ENCODE measurements around the gene EXOG. TPM values are rescaled to one million over a fixed set of nuclear protein-coding genes. Genes with fewer than 3 reads are reported as not detected.

Gene EXOG
- total and polyA plus RNA-seq, 2 donors (not counting 1 experiment from before 2014, with no cell fraction given), result 8.8 to 36.8 TPM

DNA sequence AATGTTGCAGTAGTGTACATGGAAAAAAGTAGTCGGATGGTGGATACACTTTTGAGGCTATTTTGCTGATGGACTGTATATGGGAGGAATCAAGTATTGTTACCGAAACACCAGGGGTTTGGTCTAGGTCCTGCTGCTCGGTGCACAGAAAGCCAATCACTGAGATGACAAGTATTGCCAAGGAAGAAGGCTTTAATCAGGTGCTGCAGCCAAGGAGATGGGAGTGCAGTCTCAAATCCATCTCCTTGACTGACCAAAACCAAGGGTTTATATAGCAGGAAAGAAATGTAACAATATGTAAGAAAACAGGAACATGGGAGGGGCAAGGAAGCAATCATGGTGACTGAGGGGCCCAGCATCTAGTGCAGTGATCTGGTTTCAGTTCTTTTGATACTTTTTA is 45.3 kb upstream of the EXOG start:
- Histone ChIP-seq H3K4me2 (replicated peaks; ENCODE audit: low read depth, low read length, poor library complexity, severe bottlenecking) (no peak overlapping the region), H4K20me1 (ENCODE audit: control insufficient read depth, insufficient read depth, low read length, poor library complexity, severe bottlenecking) (no peaks in the 10 kb centered on the region), H3K79me2 (ENCODE audit: control insufficient read depth, insufficient read depth, low read length) (no peaks in the 10 kb centered on the region), H2AFZ (ENCODE audit: insufficient read depth, low read depth, low read length, poor library complexity, severe bottlenecking) (no peak overlapping the region), H3K27ac (ENCODE audit: low read length in 2 of 2) (no peak overlapping the region), H3K27me3 (replicated peaks in 1 of 4; ENCODE audit: control extremely low read depth in 1 of 4, control insufficient read depth in 3 of 4, insufficient read depth in 4 of 4, low read length in 3 of 4) (peaks cover 0 to 31% (median 8%) of the 10 kb centered on the region in 4 experiments), H3K9ac (ENCODE audit: low read length) (no peak overlapping the region), H3K36me3 (replicated peaks in 1 of 2; ENCODE audit: control extremely low read depth in 1 of 2, control insufficient read depth in 1 of 2, extremely low read depth in 1 of 2, insufficient read depth in 2 of 2, low read length in 1 of 2) (no peaks in the 10 kb centered on the region), H3K4me3 (ENCODE audit: control extremely low read depth in 1 of 5, extremely low read depth in 1 of 5, insufficient read depth in 1 of 5, low read depth in 2 of 5, low read length in 4 of 5) (no peak overlapping the region), H3K4me1 (ENCODE audit: control insufficient read depth in 2 of 2, insufficient read depth in 2 of 2, low read length in 2 of 2) (peaks cover 13 to 21% of the 10 kb centered on the region in 2 donors), H3K9me3 (ENCODE audit: control extremely low read depth in 1 of 3, control insufficient read depth in 2 of 3, insufficient read depth in 1 of 3, low read length in 2 of 3) (peaks cover 0 to 11% (median 0%) of the 10 kb centered on the region in 3 donors)
- Mint-ChIP-seq H3K4me1 (peaks cover 15% of the 10 kb centered on the region), H3K27me3 (peaks cover 40% of the 10 kb centered on the region), H3K4me3 (no peak overlapping the region), H3K9me3 (ENCODE audit: insufficient read depth) (no peaks in the 10 kb centered on the region), H3K27ac (no peak overlapping the region)
- ChIA-PET POLR2A (no interaction called here), CTCF (no interaction called here)
- WGBS (ENCODE audit: insufficient coverage), result 100% methylated on average over 3 of the region's 3 CpGs
- ATAC-seq (ENCODE audit: low read depth), result no peak
- intact Hi-C loops (cut with micrococcal nuclease), result loop anchor here (10.0 kb wide), 1 partner anchor 106 kb away; the partner anchor contains the start of gene XYLB
- TF ChIP-seq, protein P1, sequence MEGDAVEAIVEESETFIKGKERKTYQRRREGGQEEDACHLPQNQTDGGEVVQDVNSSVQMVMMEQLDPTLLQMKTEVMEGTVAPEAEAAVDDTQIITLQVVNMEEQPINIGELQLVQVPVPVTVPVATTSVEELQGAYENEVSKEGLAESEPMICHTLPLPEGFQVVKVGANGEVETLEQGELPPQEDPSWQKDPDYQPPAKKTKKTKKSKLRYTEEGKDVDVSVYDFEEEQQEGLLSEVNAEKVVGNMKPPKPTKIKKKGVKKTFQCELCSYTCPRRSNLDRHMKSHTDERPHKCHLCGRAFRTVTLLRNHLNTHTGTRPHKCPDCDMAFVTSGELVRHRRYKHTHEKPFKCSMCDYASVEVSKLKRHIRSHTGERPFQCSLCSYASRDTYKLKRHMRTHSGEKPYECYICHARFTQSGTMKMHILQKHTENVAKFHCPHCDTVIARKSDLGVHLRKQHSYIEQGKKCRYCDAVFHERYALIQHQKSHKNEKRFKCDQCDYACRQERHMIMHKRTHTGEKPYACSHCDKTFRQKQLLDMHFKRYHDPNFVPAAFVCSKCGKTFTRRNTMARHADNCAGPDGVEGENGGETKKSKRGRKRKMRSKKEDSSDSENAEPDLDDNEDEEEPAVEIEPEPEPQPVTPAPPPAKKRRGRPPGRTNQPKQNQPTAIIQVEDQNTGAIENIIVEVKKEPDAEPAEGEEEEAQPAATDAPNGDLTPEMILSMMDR (IDR thresholded peaks at IDR 0.05), result no peak
- no peak for TF ChIP-seq EZH2 (IDR thresholded peaks at IDR 0.05; ENCODE audit: borderline replicate concordance, insufficient read depth, low read depth, low read length, poor library complexity, severe bottlenecking)
- DNase-seq, result no peak

DNA sequence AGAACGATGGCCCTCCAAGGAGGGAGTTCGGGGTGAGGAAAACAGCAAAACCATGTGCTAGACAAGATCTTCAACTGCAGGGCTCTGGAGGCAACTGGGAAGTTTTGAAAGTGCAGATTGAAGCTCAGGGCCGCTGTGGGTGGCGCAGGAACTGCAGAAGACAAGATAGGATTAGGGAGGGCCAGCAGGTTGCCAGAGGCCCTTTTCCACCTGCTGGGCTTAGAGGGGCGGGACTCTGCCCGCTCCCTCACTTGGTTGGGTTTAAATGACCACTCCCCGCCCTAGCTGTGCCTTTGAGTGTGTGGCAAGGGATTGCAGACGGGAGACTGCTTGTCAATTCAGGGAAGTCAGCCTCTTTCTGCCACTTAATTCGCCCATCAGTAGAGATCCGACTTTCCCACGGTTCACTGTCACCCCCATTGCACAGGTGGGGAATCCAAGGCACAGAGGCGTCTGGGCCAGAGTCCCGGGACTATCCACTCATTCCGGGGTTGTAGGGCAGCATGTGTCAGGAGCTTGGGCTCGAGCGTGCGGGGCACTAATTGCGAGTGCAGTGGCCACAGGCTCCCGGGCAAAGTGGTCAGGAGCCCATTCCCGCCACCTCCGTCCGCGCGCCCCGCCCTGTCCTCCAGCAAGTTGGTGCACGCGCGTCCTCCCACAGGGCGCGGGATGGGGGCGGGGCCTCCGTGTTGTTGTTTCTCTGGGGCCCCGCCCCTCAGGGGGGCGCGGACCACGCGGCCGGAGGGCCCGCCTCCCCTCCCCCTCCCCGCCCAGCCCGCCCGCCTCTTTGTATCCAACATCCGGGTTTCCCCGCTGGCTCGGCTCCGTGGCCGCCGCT is 42.8 kb upstream of the EXOG start, which contains the start of gene ACVR2B:
Gene ACVR2B, plus strand, starts transcription at position 816 of the 838 bp plus-strand sequence. CDS start 433 bp downstream, outside the sequence.
- 13% methylated on average over 31 of the region's 48 CpGs for WGBS (ENCODE audit: insufficient coverage)
- H4K20me1 ChIP-seq (ENCODE audit: control insufficient read depth, insufficient read depth, low read length, poor library complexity, severe bottlenecking), result no peaks in the 10 kb centered on the region
- peak; percentile 51 for DNase-seq
- peak within 1 kb of the TSS; percentile 66 for H3K9ac ChIP-seq (ENCODE audit: low read length)
- peaks cover 0 to 33% (median 8%) of the 10 kb centered on the region in 4 experiments for H3K27me3 ChIP-seq (replicated peaks in 1 of 4; ENCODE audit: control extremely low read depth in 1 of 4, control insufficient read depth in 3 of 4, insufficient read depth in 4 of 4, low read length in 3 of 4)
- ChIA-PET POLR2A (no interaction called here), CTCF (no interaction called here)
- TF ChIP-seq, protein P1 (IDR thresholded peaks at IDR 0.05), result no peak
- TF ChIP-seq EZH2 (IDR thresholded peaks at IDR 0.05; ENCODE audit: borderline replicate concordance, insufficient read depth, low read depth, low read length, poor library complexity, severe bottlenecking), result no peak
- H2AFZ ChIP-seq (ENCODE audit: insufficient read depth, low read depth, low read length, poor library complexity, severe bottlenecking), result peak within 1 kb of the TSS; percentile 71
- H3K79me2 ChIP-seq (ENCODE audit: control insufficient read depth, insufficient read depth, low read length), result no peaks in the 10 kb centered on the region
- no peaks in the 10 kb centered on the region for H3K36me3 ChIP-seq (replicated peaks in 1 of 2; ENCODE audit: control extremely low read depth in 1 of 2, control insufficient read depth in 1 of 2, extremely low read depth in 1 of 2, insufficient read depth in 2 of 2, low read length in 1 of 2)
- Mint-ChIP-seq H3K4me1 (peaks cover 15% of the 10 kb centered on the region), H3K4me3 (peak within 1 kb of the TSS; percentile 90), H3K27me3 (peaks cover 31% of the 10 kb centered on the region), H3K27ac (peak within 1 kb of the TSS; percentile 32), H3K9me3 (ENCODE audit: insufficient read depth) (no peaks in the 10 kb centered on the region)
- peak within 1 kb of the TSS; percentile 40 to 63 (median 55) for H3K4me3 ChIP-seq (ENCODE audit: control extremely low read depth in 1 of 5, extremely low read depth in 1 of 5, insufficient read depth in 1 of 5, low read depth in 2 of 5, low read length in 4 of 5)
- intact Hi-C loops (cut with micrococcal nuclease), result loop anchor here (1.0 to 10.0 kb wide), 2 partner anchors 43 to 108 kb away; partner anchors contain the start of genes EXOG and XYLB
- ATAC-seq (ENCODE audit: low read depth), result peak; percentile 81
- no peak within 1 kb of the TSS for H3K27ac ChIP-seq (ENCODE audit: low read length in 2 of 2)
- H3K9me3 ChIP-seq (ENCODE audit: control extremely low read depth in 1 of 3, control insufficient read depth in 2 of 3, insufficient read depth in 1 of 3, low read length in 2 of 3), result peaks cover 0 to 11% (median 0%) of the 10 kb centered on the region in 3 donors
- peak within 1 kb of the TSS; percentile 81 for H3K4me2 ChIP-seq (replicated peaks; ENCODE audit: low read depth, low read length, poor library complexity, severe bottlenecking)
- peaks cover 13 to 24% of the 10 kb centered on the region in 2 donors for H3K4me1 ChIP-seq (ENCODE audit: control insufficient read depth in 2 of 2, insufficient read depth in 2 of 2, low read length in 2 of 2)

All from B cell (primary cell).